Mammary epithelial cell (primary cell): ENCODE data around the gene NDFIP1.

Experiments used
- EZH2 ChIP-seq: IDR thresholded peaks from 2 replicates; pipeline ENCODE4 v1.6.1; 2012; ENCODE audit warnings: low read length, inconsistent platforms, borderline replicate concordance
- TF ChIP-seq, protein P1 (sequence below), 2 donors: IDR thresholded peaks in 1 of 2; conservative IDR thresholded peaks in 1 of 2; 2 replicates each; pipeline ENCODE4 v1.5.1; 2011 to 2012; ENCODE audit warnings: inconsistent platforms in 2 of 2, low read length in 2 of 2, mild to moderate bottlenecking in 2 of 2, control low read depth in 1 of 2, low read depth in 1 of 2; ENCODE audit not compliant: insufficient read depth in 1 of 2; ENCODE audit errors: extremely low read depth in 1 of 2

DNA sequence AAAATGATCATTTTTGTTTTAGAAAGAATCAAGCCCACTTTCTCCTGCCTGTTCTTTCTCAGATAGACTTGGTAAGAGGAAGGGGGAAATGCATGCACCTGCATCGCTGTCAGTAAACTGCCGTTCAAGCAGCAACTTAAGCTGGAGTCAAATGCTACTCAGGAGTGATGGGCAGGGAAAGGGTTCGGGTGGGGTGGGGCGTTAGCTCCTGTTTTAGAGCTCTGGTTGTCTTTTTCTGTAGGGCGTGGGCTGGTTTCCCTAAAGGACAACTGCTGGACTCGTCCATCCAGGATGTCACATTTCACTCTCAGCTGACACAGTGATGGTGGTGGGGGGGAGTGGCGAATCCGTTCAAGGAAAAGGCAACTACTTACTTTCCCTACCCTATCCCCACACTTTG lies 75.0 kb downstream of the NDFIP1 start:
- TF ChIP-seq, protein P1, sequence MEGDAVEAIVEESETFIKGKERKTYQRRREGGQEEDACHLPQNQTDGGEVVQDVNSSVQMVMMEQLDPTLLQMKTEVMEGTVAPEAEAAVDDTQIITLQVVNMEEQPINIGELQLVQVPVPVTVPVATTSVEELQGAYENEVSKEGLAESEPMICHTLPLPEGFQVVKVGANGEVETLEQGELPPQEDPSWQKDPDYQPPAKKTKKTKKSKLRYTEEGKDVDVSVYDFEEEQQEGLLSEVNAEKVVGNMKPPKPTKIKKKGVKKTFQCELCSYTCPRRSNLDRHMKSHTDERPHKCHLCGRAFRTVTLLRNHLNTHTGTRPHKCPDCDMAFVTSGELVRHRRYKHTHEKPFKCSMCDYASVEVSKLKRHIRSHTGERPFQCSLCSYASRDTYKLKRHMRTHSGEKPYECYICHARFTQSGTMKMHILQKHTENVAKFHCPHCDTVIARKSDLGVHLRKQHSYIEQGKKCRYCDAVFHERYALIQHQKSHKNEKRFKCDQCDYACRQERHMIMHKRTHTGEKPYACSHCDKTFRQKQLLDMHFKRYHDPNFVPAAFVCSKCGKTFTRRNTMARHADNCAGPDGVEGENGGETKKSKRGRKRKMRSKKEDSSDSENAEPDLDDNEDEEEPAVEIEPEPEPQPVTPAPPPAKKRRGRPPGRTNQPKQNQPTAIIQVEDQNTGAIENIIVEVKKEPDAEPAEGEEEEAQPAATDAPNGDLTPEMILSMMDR (conservative IDR thresholded peaks at IDR 0.05 in 1 of 2, IDR thresholded peaks at IDR 0.05 in 1 of 2; ENCODE audit: extremely low read depth in 1 of 2, insufficient read depth in 1 of 2, low read depth in 1 of 2, low read length in 2 of 2) = no peak
- TF ChIP-seq EZH2 = no peak
